GM12878 (cell line): ENCODE measurements around the gene IPO5. TPM values are rescaled to one million over a fixed set of nuclear protein-coding genes. Genes with fewer than 3 reads are reported as not detected.

Experiments
- ATAC-seq: fragments of 200-7000 bp; cut with Tn5 transposase; 3 replicates; pipeline ENCODE4 v1.9.1; 2020; ENCODE audit warnings: mild to moderate bottlenecking, moderate library complexity
- BruUV-seq: library from RNA; stranded (reverse); fragments of 400-500 nt; replicated peaks from 2 replicates; lab custom pipeline; 2021; lab: Mats Ljungman, UMichigan
- CTCF ChIA-PET: fragments of 300-600 bp; sonication (Branson Sonifier 250); formaldehyde crosslinking; extraction: SDS; loops from one replicate; lab custom pipeline; 2021; ENCODE audit warnings: inconsistent platforms; lab: Yijun Ruan, JAX
- POLR2A ChIA-PET: fragments of 350-600 bp; formaldehyde crosslinking; extraction: SDS; loops from one replicate; lab custom pipeline; 2021; ENCODE audit warnings: inconsistent platforms; lab: Charles Lee
- RAD21 ChIA-PET: fragments of 300-600 bp; sonication (Branson Sonifier 250); formaldehyde crosslinking; loops from one replicate; lab custom pipeline; 2023; ENCODE audit warnings: antibody characterized with exemption; ENCODE audit not compliant: unreplicated experiment; lab: Charles Lee
- SMC1A ChIA-PET: fragments of 300-600 bp; sonication (Branson Sonifier 250); formaldehyde crosslinking; loops from one replicate; lab custom pipeline; 2023; ENCODE audit not compliant: unreplicated experiment, uncharacterized antibody; lab: Charles Lee
- DNase-seq: peaks from one replicate; pipeline ENCODE4 v3.0.0-alpha.2; 2011; ENCODE audit warnings: low read depth, low spot score
- FAIRE-seq: peaks from 3 replicates; lab custom pipeline; 2011; peaks lifted over from hg19 to GRCh38; lab: Jason Lieb, UNC
- H2AFZ ChIP-seq: 2 replicates; pipeline ENCODE4 v1.6.0; 2011; ENCODE audit warnings: low read depth, low read length, control low read depth; ENCODE audit not compliant: control insufficient read depth
- H3K27ac ChIP-seq: 2 replicates; pipeline ENCODE4 v1.5.1; 2011; ENCODE audit warnings: control low read depth; ENCODE audit not compliant: control insufficient read depth, insufficient read depth
- H3K27me3 ChIP-seq, 2 experiments: replicated peaks in 1 of 2; 2 replicates each; pipeline versions ENCODE4 v1.6.0 to v1.6.1; 2011; ENCODE audit warnings: low read length in 1 of 2; ENCODE audit not compliant: control insufficient read depth in 2 of 2, insufficient read depth in 2 of 2
- H3K36me3 ChIP-seq, 2 experiments: 2 replicates each; pipeline ENCODE4 v1.5.1; 2011; ENCODE audit warnings: low read length in 1 of 2; ENCODE audit not compliant: control insufficient read depth in 2 of 2, insufficient read depth in 2 of 2
- H3K4me1 ChIP-seq: 2 replicates; pipeline ENCODE4 v1.6.1; 2011; ENCODE audit warnings: mild to moderate bottlenecking, low read length, moderate library complexity, mixed read lengths; ENCODE audit not compliant: control insufficient read depth, insufficient read depth
- H3K4me2 ChIP-seq: 2 replicates; pipeline ENCODE4 v1.6.0; 2011; ENCODE audit warnings: control low read depth; ENCODE audit not compliant: control insufficient read depth, insufficient read depth
- H3K4me3 ChIP-seq: fragments of 200-600 bp; sonication (generic); 2 replicates; pipeline ENCODE4 v1.5.1; 2016
- H3K79me2 ChIP-seq: 2 replicates; pipeline ENCODE4 v1.6.0; 2011; ENCODE audit warnings: low read length; ENCODE audit not compliant: control insufficient read depth, insufficient read depth
- H3K9ac ChIP-seq: 2 replicates; pipeline ENCODE4 v1.8.0; 2011; ENCODE audit warnings: low read length, control low read depth, mixed read lengths; ENCODE audit not compliant: control insufficient read depth, insufficient read depth
- H3K9me3 ChIP-seq: replicated peaks from 3 replicates; pipeline ENCODE4 v1.5.1; 2011; ENCODE audit warnings: mild to moderate bottlenecking, low read length; ENCODE audit not compliant: control insufficient read depth, insufficient read depth
- H4K20me1 ChIP-seq: 2 replicates; pipeline ENCODE4 v1.6.0; 2011; ENCODE audit not compliant: control insufficient read depth, insufficient read depth
- ATF7 ChIP-seq: fragments of 450-650 bp; IDR thresholded peaks from 2 replicates; pipeline ENCODE4 v1.6.1; 2016; ENCODE audit warnings: low read depth, mild to moderate bottlenecking
- CREB1 ChIP-seq: IDR thresholded peaks from 2 replicates; pipeline ENCODE4 v1.6.1; 2012; ENCODE audit warnings: low read depth, mild to moderate bottlenecking, inconsistent platforms
- CREM ChIP-seq: IDR thresholded peaks from 2 replicates; pipeline ENCODE4 v1.6.1; 2014; ENCODE audit warnings: antibody characterized with exemption, low read depth
- HDAC6 ChIP-seq: fragments of 200-600 bp; sonication (generic); IDR thresholded peaks from one replicate; pipeline ENCODE4 v1.8.0; 2017; ENCODE audit warnings: antibody characterized with exemption; ENCODE audit not compliant: unreplicated experiment
- JUNB ChIP-seq: IDR thresholded peaks from 2 replicates; pipeline ENCODE4 v1.6.1; 2016; ENCODE audit warnings: antibody characterized with exemption, mild to moderate bottlenecking
- NFYB ChIP-seq: IDR thresholded peaks from 2 replicates; pipeline ENCODE4 v1.6.1; 2011; ENCODE audit warnings: low read depth, mild to moderate bottlenecking, low read length, improper control_type of control experiment, moderate library complexity; ENCODE audit not compliant: insufficient read depth
- RBBP5 ChIP-seq: fragments of 200-600 bp; sonication (generic); conservative IDR thresholded peaks from 2 replicates; pipeline ENCODE4 v1.6.1; 2016
- STAT1 ChIP-seq: fragments of 450-650 bp; conservative IDR thresholded peaks from 2 replicates; pipeline ENCODE4 v1.6.1; 2014; ENCODE audit warnings: antibody characterized with exemption, mild to moderate bottlenecking
- ZNF592 ChIP-seq: fragments of 450-650 bp; IDR thresholded peaks from 2 replicates; pipeline ENCODE4 v1.6.1; 2017; ENCODE audit warnings: mild to moderate bottlenecking, moderate library complexity
- WGBS: methylation state at CpG from one replicate; pipeline ENCODE4 v1.1.6; 2016; ENCODE audit warnings: low lambda C conversion rate; ENCODE audit not compliant: insufficient replicate concordance, insufficient coverage; ENCODE audit errors: missing lambda C conversion rate; 5-methylcytosine and 5-hydroxymethylcytosine counted together
- in situ Hi-C: fragments of 300-500 bp; cut with MboI; formaldehyde crosslinking; loops from 9 replicates; pipeline ENCODE4 v1.14.3; 2018; ENCODE audit warnings: mixed read lengths
- intact Hi-C: fragments of 100-400 bp; cut with micrococcal nuclease; formaldehyde crosslinking; loops from one replicate; pipeline ENCODE4 v1.14.2; 2022; ENCODE audit not compliant: unreplicated experiment
- polyA plus RNA-seq, 11 experiments: library from polyadenylated mRNA; depleted of rRNA in 4 of 11; unstranded in 6 of 11; stranded (reverse) in 5 of 11; fragments of >200 nt; fragmentation: Nextera tagmentation in 4 of 11; fragmentation: Illumina TruSeq in 1 of 11; extraction: Ambion mirVana in 4 of 11; extraction: Trizol in 1 of 11; gene quantifications; 1 replicate in 1 of 11; 2 replicates in 10 of 11; pipeline versions ENCODE4 v1.2.1 to v1.2.3, GENCODE V29; 2011 to 2016; ENCODE audit warnings: inconsistent platforms in 2 of 11, missing spikeins in 2 of 11, low read depth in 1 of 11
- total RNA-seq, 4 experiments: library from RNA; depleted of rRNA in 3 of 4; stranded (reverse); fragments of >200 nt in 3 of 4; fragmentation: Illumina TruSeq in 1 of 4; extraction: Trizol in 1 of 4; gene quantifications; 2 replicates each; pipeline versions ENCODE4 v1.2.1 to v1.2.3, GENCODE V29; 2013 to 2021

The IPO5 gene
- total and polyA plus RNA-seq, 10 of the 15 experiments (the other 5 are each of a cell fraction or from before 2014, with no cell fraction given), result 45.7 to 196 (median 134) TPM

GRCh38 chr13:98014766-98015165 lies 61.3 kb downstream of the IPO5 start (continued):
- TF ChIP-seq ZNF592 (no peak), RBBP5 (no peak), NFYB (no peak), HDAC6 (no peak), CREB1 (no peak), STAT1 (no peak)

- SMC1A ChIA-PET, result no interaction called here
- H3K4me1 ChIP-seq, result no peaks in the 10 kb centered on the region
- WGBS, result 100% methylated on average over 4 of the region's 4 CpGs
- H3K4me3 ChIP-seq, result no peak overlapping the region
- no peak overlapping the region for H3K27ac ChIP-seq
- H3K36me3 ChIP-seq, result peaks cover 3 to 39% of the 10 kb centered on the region in 2 experiments
- H3K9me3 ChIP-seq, result no peaks in the 10 kb centered on the region
- H3K9ac ChIP-seq, result no peak overlapping the region
- BruUV-seq, result no TSS peak
- no peaks in the 10 kb centered on the region for H3K79me2 ChIP-seq
- H4K20me1 ChIP-seq, result no peaks in the 10 kb centered on the region
- H3K27me3 ChIP-seq, result no peaks in the 10 kb centered on the region
- intact Hi-C loops, result no loop called here
- ATAC-seq, result no peak
- RAD21 ChIA-PET, result no interaction called here
- CTCF ChIA-PET, result no interaction called here
- H2AFZ ChIP-seq, result no peak overlapping the region
- TF ChIP-seq NFYB, result no peak
- no peak for TF ChIP-seq JUNB
- TF ChIP-seq CREM, result no peak
- TF ChIP-seq ATF7, result 0 out of 2 replicates have a peak, but pooled peaks have one; percentile 16
- DNase-seq, result no peak
- in situ Hi-C loops, result no loop called here
- no peak for FAIRE-seq
- no peak overlapping the region for H3K4me2 ChIP-seq
- POLR2A ChIA-PET, result no interaction called here
Measured at GRCh38 chr13:98018293-98018692, 64.8 kb downstream of the IPO5 start.
